ENCODE data around the gene DLGAP4. TPM values are rescaled to one million over a fixed set of nuclear protein-coding genes. Genes with fewer than 3 reads are reported as not detected.

The DLGAP4 gene
- total RNA-seq, 1 donor: 18.1 TPM

DNA sequence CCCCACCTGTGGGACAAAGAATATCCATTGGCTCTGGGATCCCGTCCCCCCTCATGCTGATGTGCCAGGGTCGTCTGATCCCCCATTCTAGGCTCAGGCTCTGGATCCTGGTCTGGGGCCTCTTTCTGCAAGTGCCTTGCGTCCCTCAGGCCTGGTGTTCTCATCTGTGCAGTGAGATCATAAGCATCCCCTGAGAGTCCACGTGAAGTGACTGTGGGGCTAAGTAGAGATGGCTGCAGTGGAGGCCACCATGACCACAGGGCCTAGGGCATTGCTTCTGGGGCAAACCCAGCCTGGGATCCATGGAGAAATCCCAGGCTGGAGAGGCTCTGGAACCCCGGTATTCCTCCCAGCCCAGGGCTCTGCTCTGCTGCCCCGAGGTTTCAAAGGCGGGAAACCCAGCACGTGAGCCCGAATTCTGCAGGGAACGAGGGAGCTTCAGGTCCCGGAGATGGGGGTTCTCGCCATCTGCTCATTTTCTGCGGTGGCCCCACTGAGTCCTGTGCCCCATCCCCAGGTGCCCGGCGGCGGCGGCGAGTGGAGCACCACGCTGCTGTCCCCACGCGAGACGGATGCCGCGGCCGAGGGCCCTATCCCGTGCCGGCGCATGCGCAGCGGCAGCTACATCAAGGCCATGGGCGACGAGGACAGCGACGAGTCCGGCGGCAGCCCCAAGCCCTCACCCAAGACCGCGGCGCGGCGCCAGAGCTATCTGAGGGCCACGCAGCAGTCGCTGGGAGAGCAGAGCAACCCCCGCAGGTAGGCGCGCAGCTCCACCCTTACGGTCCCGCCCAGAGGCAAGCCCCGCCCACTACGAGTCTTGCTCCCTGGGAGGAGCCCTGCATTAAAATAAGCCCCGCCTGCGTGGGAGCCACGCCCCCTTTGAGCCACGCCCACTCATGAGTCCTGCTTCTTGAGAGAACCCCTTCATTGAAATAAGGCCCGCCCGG, 129.7 kb downstream of the DLGAP4 start:
- peak; percentile 92 for DNase-seq (ENCODE audit: insufficient read length, low spot score, missing footprints)
- Histone ChIP-seq H3K36me3 (ENCODE audit: insufficient read depth, low read length) (no peaks in the 10 kb centered on the region), H3K9me3 (ENCODE audit: low read depth, low read length) (no peaks in the 10 kb centered on the region), H3K79me2 (ENCODE audit: insufficient read depth, low read length) (no peaks in the 10 kb centered on the region), H3K4me2 (ENCODE audit: insufficient read depth, low read length) (peak overlapping the region; percentile 48), H3K4me1 (ENCODE audit: insufficient read depth, low read length) (no peaks in the 10 kb centered on the region), H3K4me3 (ENCODE audit: insufficient read depth, low read length) (peak overlapping the region; percentile 57), H3K27me3 (ENCODE audit: insufficient read depth, low read length) (peaks cover 7% of the 10 kb centered on the region), H3K27ac (ENCODE audit: low read depth, low read length) (no peak overlapping the region), H4K20me1 (ENCODE audit: insufficient read depth, low read length) (no peaks in the 10 kb centered on the region), H2AFZ (ENCODE audit: low read length) (peak overlapping the region; percentile 56)
- no peak for TF ChIP-seq CTCF (IDR thresholded peaks at IDR 0.05; ENCODE audit: extremely low read depth, low read depth, low read length)

DNA sequence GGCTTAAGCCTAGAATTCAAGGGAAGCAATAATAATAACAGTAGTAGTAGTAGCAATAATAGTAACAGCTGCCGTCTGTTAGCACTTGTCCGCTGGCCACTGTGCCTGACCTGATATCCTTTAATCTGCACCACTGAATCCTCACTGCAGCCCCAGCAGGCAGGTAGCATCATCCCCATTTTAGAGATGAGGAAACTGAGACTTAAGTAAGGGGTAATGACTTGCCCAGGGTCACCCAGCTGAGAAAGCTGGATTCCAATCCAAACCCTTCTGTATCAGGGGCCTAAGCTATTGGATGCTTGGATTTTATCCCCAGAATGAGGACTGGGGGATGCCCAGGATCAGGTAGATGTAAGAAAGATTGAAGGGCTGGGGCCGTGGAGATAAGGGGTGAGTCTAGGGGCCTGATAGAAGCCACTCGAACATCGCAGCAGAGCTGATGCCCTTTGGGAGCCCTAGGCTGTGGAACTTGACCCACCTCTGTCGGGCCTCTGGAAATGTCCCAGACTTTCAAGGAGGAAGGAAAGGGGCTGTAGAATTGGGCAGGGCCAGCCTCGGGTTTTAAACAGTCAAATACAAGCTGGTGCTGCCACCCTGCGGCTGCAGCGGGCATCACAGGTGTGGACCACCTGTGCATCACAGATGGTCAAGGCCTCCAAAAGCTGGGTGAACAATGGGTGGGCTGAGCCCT, 133.0 kb downstream of the DLGAP4 start:
- H3K9me3 ChIP-seq (ENCODE audit: low read depth, low read length): no peaks in the 10 kb centered on the region
- H3K27ac ChIP-seq (ENCODE audit: low read depth, low read length): no peak overlapping the region
- peak; percentile 94 for DNase-seq (ENCODE audit: insufficient read length, low spot score, missing footprints)
- no peak overlapping the region for H3K4me3 ChIP-seq (ENCODE audit: insufficient read depth, low read length)
- no peaks in the 10 kb centered on the region for H3K79me2 ChIP-seq (ENCODE audit: insufficient read depth, low read length)
- H3K4me2 ChIP-seq (ENCODE audit: insufficient read depth, low read length): no peak overlapping the region
- peak; percentile 85 for TF ChIP-seq CTCF (IDR thresholded peaks at IDR 0.05; ENCODE audit: extremely low read depth, low read depth, low read length)
- H4K20me1 ChIP-seq (ENCODE audit: insufficient read depth, low read length): no peaks in the 10 kb centered on the region
- H3K27me3 ChIP-seq (ENCODE audit: insufficient read depth, low read length): peaks cover 7% of the 10 kb centered on the region
- H3K4me1 ChIP-seq (ENCODE audit: insufficient read depth, low read length): no peaks in the 10 kb centered on the region
- no peaks in the 10 kb centered on the region for H3K36me3 ChIP-seq (ENCODE audit: insufficient read depth, low read length)
- H2AFZ ChIP-seq (ENCODE audit: low read length): no peak overlapping the region

DNA sequence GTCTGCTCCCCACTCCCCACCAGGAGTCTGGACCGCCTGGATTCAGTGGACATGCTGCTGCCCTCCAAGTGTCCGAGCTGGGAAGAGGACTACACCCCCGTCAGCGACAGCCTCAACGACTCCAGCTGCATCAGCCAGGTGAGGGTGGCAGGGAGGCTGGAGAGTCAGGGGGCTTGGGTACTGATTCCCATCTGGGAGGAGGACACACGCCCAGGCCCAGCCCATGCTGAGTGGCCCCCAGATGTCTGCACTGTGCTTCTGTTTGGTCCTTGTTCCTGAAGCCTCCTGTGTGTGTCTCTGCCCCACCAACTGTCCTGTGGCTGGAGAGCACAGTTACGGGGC, 133.6 kb downstream of the DLGAP4 start:
- DNase-seq (ENCODE audit: insufficient read length, low spot score, missing footprints): no peak
- Histone ChIP-seq H2AFZ (ENCODE audit: low read length) (no peak overlapping the region), H3K27ac (ENCODE audit: low read depth, low read length) (no peak overlapping the region), H3K4me3 (ENCODE audit: insufficient read depth, low read length) (no peak overlapping the region), H3K4me2 (ENCODE audit: insufficient read depth, low read length) (no peak overlapping the region), H3K79me2 (ENCODE audit: insufficient read depth, low read length) (no peaks in the 10 kb centered on the region), H4K20me1 (ENCODE audit: insufficient read depth, low read length) (no peaks in the 10 kb centered on the region), H3K9me3 (ENCODE audit: low read depth, low read length) (no peaks in the 10 kb centered on the region), H3K27me3 (ENCODE audit: insufficient read depth, low read length) (peaks cover 7% of the 10 kb centered on the region), H3K36me3 (ENCODE audit: insufficient read depth, low read length) (no peaks in the 10 kb centered on the region), H3K4me1 (ENCODE audit: insufficient read depth, low read length) (no peaks in the 10 kb centered on the region)
- no peak for TF ChIP-seq CTCF (IDR thresholded peaks at IDR 0.05; ENCODE audit: extremely low read depth, low read depth, low read length)

All from osteoblast (primary cell).